Stimulated activated CD8-positive, alpha-beta memory T cell treated with anti-CD3 and anti-CD28 coated beads, Interleukin-12 subunit alpha, Interleukin-12 subunit beta, amount 100 ng/mL, for 24 hours (primary cell): ENCODE results near the gene MRPL16.

Experiments used
- DNase-seq: peaks from one replicate; pipeline ENCODE4 v3.0.0-alpha.2; 2020; ENCODE audit errors: extremely low read depth

MRPL16 gene

GRCh38 chr11:59770869-59771268 is 39.7 kb downstream of the MRPL16 start:
- DNase-seq = no peak

DNA sequence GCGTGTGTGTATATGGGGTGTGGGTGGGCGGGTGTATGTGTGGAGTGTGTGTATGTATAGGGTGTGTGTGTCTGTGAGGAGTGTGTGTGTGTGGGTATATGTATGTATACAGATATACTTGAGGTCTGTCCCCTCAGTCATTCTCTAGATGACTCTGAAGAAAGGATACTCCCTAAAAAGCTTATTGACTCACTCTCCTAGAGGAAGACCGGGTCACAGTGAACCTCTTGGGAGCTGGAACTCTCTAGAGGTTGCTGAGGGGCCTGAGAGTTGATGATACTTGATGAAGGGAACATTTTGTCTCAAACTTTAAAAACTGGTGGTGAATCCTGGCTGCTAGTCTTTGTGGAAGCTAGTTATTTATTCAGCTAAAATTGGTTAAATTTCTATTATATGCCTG is 40.3 kb downstream of the MRPL16 start:
- DNase-seq = no peak

- DNase-seq = no peak
Observed at GRCh38 chr11:59769828-59770227, 40.8 kb downstream of the MRPL16 start.

DNA sequence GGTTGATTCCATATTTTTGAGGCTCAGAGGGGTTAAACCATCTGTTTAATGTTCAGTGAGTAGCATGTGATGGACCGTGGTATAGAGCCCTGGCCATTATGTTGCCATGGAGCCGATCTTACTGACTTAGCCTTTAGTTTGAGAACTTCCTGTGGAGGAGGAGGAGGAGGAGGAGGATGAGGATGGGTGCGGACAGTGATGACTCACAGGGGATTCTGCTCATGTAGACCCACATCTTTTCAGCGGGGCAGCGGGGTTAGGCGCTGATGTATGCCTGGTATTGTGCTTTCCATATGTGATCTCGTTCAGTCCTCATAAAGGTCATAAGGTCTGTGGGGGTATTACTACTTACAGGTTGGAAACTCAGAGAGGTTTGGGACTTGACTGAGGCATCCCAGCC is 41.5 kb downstream of the MRPL16 start:
- no peak for DNase-seq

GRCh38 chr11:59767225-59767611 is 43.4 kb downstream of the MRPL16 start:
- no peak for DNase-seq

DNA sequence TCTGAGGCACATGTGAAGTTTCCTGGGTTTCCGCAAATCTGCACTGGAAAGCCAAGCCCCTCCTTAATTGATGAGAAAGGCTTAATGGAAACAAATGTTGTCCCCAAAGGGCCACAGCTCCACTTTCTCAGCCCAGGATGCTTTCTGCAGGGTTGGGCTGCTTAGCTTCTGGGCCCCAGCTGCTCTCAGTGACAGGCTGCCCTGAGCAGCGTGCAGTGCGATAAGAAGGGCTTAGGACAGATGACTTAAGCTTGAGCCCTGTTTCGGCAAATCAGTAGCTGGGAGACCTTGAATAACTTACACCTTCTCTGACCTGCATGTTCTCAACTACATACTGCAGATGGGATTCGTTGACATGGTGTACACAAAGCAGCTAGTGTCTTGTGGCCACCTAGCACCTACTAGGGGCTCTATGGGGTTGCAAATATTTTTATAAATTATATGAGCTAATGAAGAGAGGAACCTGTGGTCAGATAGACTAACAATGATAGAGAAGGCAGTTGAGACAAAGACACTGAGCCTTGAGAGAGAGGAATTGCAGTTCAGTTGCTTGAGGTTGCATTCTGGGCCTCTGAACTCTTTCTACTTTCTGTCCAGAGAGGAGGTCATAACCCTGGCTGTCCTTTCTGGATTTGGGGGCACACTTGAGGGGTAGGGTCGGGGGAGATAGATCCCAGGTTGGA is 43.9 kb downstream of the MRPL16 start:
- no peak for DNase-seq

DNA sequence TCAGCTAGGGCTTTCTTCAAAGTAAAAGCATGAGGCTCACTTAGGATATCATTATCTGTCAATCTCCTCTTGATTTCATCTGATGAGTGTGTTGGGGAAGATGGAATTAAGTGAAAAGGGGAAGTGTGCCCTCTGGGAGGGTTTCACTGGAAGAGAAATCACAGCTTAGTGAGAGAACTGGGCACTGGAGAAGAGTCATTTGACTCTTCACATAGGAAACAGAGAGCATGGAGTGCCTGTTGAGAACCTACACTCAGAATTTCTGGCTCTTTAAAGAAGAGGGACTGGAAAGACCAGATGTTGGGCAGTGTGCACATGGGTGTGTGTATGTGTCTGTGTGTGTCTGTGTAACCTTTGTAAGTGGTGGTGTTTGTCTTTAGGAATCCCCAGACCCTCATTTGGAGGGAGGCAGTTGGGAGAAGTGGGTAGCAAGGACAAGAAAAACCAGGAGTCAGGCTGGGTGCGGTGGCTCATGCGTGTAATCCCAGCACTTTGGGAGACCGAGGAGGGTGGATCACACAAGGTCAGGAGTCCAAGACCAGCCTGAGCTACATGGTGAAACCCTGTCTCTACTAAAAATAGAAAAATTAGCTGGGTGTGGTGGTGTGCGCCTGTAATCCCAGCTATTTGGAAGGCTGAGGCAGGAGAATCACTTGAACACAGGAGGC is 45.4 kb downstream of the MRPL16 start:
- no peak for DNase-seq

- no peak for DNase-seq
Observed at GRCh38 chr11:59761993-59762392, 48.6 kb downstream of the MRPL16 start.

DNA sequence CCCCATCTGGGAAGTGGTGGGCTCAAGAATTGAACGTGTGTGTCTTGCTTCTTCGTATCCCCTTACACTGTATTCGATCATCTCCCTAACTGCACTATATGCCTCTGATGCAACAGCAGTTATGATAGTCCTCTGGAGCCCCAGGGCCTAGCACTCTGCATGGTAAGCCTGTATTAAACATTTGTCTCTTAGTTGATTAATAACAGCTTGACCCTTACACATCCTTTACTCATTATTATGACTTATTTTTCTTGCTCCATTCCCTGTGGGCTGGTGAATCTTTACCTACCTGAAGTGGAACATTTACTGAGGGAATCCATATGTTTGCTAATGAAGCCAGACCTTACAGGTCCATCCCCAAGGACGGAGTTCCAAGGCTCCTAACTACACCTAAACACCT is 49.8 kb downstream of the MRPL16 start:
- DNase-seq = no peak

DNA sequence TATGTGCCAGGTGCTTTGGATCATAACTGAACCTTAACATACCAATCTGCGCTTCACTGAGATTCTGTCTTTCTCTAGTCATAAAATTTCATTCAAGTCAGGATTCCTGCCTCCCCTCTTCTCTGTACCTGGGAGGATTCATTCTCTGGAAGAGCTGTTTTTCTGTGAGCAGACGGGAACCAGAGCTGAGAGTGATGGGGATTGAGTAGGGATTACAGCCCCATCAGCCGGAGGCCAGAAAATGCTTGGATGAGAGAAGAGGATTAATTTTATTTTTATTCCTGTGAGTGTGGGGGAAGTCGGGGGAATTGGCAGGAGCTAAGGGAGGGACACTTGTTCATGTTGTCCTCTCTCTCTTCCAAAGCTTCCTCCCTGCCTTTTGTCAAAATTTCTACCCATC is 50.7 kb downstream of the MRPL16 start:
- no peak for DNase-seq

GRCh38 chr11:59758401-59759037 is 52.1 kb downstream of the MRPL16 start:
- no peak for DNase-seq

- DNase-seq = no peak
Observed at GRCh38 chr11:59756845-59757244, 53.7 kb downstream of the MRPL16 start.

GRCh38 chr11:59756558-59756840 is 54.1 kb downstream of the MRPL16 start:
- DNase-seq = no peak
